ENCODE measurements around the gene OR9A2.

OR9A2 gene, protein sequence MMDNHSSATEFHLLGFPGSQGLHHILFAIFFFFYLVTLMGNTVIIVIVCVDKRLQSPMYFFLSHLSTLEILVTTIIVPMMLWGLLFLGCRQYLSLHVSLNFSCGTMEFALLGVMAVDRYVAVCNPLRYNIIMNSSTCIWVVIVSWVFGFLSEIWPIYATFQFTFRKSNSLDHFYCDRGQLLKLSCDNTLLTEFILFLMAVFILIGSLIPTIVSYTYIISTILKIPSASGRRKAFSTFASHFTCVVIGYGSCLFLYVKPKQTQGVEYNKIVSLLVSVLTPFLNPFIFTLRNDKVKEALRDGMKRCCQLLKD

GRCh38 chr7:143027032-143027431 lies at the start of gene OR9A2:
Gene OR9A2 (minus strand): TSS chr7:143027132. CDS start chr7:143027132, 0 bp downstream.
- no peak for DNase-seq

- no peak for DNase-seq
Observed at GRCh38 chr7:143074141-143074540, 47.2 kb upstream of the OR9A2 start.

GRCh38 chr7:143073556-143073955 lies 46.6 kb upstream of the OR9A2 start:
- DNase-seq, result no peak

GRCh38 chr7:143069912-143070500 lies 43.1 kb upstream of the OR9A2 start:
- no peak for DNase-seq

GRCh38 chr7:143068446-143068845 lies 41.5 kb upstream of the OR9A2 start:
- no peak for DNase-seq

DNA sequence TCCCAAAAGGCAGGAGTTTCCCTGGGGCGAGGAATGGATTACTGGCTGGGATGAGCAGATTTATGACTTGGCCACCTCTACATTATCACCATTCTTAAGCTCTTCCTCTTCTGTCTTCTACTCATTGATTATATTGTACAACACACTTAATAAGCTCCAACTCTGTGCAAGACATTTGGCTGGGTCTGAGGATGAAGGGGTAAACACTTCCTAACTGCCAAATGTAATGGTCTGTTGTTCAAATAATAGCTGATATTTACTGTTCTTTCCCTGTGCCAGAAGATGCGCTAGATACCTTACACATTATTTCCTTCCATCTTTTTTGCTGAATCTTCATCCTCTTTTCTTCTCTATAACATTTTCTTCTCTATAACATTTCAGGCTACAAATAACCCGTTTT lies 36.8 kb upstream of the OR9A2 start:
- no peak for DNase-seq

DNA sequence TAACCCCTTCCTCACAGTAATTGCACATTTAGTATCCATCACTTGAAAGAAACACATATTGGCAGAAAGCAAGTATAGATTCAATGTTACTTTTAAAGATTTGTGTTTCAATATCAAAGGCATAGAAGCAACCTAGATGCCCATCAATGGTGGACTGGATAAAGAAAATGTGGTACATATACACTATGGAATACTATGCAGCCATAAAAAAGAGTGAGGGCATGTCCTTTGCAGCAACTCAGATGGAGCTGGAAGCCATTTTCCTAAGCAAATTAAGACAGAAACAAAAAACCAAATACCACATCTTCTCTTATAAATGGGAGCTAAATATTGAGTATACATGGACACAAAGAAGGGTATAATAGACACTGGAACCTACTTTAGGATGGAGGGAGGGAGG lies 28.8 kb upstream of the OR9A2 start:
- DNase-seq, result no peak

GRCh38 chr7:143054621-143055020 lies 27.7 kb upstream of the OR9A2 start:
- no peak for DNase-seq

DNA sequence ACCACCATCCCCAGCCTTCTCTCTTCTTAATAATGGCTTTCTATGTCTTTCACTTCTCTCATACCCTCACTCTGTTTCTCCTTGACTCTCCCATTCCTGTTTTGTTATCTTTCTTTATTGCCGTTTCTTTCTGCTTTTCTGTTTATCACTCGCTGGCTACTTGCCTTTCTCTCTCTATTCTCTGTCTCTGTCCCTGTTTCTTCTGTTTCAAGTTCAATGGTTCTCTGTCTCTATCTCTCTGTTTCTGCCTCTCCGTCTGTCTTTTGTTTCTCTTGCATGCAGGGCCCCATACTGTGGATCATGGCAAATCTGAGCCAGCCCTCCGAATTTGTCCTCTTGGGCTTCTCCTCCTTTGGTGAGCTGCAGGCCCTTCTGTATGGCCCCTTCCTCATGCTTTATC lies 25.1 kb upstream of the OR9A2 start, which contains the start of gene OR6V1:
OR6V1 (plus strand) TSS at position 301 of the 400 bp plus-strand sequence; CDS start at position 301, 0 bp downstream.
- no peak for DNase-seq

- no peak for DNase-seq
Observed at GRCh38 chr7:143050931-143051330, 24.0 kb upstream of the OR9A2 start.

GRCh38 chr7:143049362-143049761 lies 22.4 kb upstream of the OR9A2 start:
- no peak for DNase-seq

GRCh38 chr7:143048827-143049226 lies 21.9 kb upstream of the OR9A2 start:
- DNase-seq, result no peak

DNA sequence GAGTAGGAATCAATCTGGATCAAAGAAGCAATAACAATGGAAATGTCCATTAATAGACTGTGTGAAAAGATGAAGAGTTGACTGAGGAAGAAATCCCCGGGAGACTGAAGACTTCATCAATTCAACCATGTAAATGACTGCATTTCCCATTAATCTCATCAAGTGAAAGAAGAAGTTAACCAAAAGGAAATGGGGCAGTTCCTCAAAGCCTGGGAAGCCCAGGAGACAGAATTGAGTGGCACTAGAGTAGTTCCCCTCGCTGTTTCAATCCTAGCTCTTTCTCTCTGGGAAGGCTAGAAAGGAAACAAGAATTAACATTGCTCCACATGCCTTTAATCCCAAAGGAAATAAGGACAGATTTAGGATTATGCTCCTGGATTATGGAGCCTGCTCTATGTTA lies 20.4 kb upstream of the OR9A2 start:
- no peak for DNase-seq

GRCh38 chr7:143046426-143046851 lies 19.5 kb upstream of the OR9A2 start:
- no peak for DNase-seq

DNA sequence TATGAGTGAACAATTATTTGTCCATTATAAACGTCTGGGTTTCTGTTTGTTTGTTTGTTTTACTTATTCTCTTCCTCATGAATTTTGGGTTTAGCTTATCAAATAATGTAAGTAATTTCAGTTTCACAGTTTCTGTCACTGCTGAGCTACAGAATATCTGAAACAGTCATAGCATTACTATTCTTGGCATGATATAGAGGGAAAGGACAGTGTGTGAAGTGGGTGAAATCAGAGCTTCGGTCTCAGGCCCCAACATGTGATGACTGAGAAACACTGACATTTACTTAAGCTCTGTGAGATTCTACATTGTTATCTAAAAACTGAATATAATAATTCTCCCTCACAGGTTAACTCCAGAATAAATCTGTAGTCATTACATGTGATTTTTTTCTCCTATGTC lies 16.5 kb upstream of the OR9A2 start:
- DNase-seq, result no peak

DNA sequence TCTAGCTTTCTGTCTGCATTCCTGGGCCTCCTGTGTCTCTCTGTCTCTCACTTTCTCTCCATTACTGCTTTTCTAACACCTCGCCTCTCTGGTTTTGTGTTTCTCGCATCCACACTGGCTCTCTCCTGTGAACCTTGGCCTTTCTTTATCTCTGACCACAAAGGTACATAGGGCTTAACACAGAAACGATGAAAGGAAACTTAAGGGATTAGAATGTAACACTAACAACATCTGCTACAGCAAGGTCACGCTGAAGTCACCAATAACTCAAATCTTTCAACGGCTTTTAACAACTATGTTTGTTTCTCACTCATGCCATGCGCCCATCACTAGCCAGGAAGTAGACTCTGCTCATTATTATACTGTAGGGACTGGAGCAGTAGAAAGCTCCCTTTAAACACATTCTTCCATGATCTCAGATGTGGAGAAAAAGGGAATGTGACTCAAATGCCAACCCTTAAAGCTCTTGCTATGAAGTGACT lies 15.9 kb upstream of the OR9A2 start:
- no peak for DNase-seq

DNA sequence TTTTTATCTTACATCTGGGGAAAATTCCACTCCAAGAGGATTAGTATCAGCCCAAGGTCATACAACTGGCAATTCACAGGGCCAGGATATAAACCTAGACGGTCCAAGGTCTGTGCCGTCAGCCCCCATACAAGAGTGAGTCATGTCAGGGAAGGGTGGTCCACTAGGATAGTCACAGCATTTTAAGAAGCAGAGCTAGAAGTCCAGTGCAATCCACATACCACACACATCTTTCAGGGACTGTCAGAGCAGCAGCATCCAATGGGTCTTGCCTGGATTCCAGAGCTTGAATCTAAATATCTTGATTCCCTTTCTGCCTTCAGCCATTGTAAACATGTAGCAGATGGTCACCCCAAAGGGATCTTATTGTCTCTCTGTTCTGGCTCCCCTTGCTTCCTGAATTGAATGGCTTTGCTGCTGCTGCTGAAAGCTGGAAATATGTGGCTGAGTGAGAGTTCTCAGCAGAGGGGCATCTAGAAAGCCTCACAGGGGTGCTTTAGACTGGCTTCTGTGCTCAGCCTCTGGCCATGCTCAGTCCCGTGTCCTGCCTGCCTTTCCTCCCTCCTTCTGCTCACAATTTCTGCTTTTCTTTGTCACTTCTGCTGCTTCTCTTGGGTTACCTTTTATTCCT lies 15.3 kb upstream of the OR9A2 start:
- DNase-seq, result no peak

DNA sequence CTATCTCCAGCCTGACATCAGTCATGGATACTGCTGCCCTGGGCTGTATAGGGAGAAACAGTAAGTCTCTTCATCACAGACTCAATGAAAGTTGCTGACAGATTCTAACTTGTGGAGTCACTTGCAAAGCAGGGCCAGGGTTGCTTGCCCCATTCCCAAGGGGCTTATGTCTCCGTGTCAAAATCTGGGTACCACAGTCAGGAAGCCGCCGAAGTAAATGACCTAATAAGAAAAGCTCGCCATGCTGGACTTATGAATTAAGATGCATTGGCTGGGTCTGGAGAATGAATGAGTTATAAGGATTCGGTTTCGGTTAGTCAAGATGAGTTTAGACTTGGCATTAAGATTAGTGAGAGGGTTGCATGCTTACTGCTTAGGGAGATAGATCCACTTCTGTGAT lies 14.4 kb upstream of the OR9A2 start:
- DNase-seq, result no peak

DNA sequence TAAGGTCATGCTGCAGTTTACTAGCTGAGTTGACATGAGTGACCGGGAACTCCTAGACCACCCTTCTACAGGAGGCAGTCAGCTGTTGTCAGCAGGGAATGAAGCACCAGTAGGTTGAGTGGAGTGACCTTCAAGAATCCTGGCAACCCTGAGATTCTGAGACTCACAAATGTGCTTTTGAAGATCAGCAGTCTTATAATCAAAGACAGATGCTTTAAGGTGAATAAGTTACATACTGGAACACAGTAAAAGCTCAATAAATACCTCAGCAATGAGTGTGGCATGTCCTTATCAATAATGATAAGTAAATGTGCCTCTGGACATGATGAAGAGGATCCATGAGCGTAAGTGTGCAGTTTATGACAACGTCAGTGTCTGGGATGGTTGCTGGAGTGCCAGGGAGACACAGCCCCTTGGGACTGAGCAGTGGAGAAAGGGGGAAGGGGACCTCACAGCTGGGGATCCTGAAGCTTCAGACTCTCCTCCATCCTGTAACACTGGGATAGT lies 13.3 kb upstream of the OR9A2 start:
- DNase-seq, result no peak

- DNase-seq, result no peak
Observed at GRCh38 chr7:143038635-143039034, 11.7 kb upstream of the OR9A2 start.

DNA sequence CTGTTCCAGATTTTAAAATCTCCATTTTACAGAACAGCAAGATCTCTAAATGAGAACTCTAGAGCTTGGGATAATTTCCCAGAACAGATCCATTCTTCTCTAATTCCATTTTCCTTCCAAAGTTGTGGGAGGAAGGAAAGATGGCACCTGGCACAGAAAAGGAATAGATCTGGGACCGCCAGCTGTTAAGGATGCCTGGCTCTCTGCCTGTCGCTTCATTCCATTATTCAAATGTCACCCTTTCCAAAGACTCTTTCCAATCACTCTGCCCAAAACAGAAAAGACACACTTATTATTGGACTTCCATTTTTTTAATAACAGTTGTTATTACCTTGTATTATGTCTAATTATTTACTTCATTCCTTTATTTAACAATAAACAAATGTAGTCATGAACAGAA lies 751 bp upstream of the OR9A2 start:
- DNase-seq, result no peak

- DNase-seq, result no peak
Observed at GRCh38 chr7:143025371-143025770, 1.6 kb downstream of the OR9A2 start.

DNA sequence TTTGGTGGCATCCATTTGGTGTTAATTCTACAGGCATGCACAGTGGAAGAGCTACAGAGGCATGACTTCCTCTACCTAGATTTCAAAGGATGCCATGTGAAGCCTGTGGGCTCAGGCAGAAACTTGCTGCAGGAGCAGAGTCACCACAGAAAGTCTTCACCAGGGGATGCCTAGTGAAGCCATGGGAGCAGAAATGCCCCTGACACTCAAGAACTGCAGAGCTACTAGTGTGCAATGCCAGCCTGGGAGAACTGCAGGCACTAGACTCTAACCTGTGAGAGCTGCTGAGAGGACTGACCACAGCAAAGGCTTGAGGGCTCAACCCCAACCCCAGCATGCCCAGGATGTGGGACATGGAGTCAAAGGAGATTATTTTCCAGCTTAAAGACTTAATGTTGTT lies 3.9 kb downstream of the OR9A2 start:
- no peak for DNase-seq

- DNase-seq, result no peak
Observed at GRCh38 chr7:143018931-143019330, 8.0 kb downstream of the OR9A2 start.

Measured in DMS 273 treated with DMSO at 0.1 percent for 48 hours (cell line).